ENCODE results near the gene MAGEB2. TPM values are rescaled to one million over a fixed set of nuclear protein-coding genes. Genes with fewer than 3 reads are reported as not detected.

The MAGEB2 gene
- polyA plus RNA-seq, 3 donors, result not detected

- Histone ChIP-seq H3K4me2 (replicated peaks; ENCODE audit: extremely low read depth, low read length, poor library complexity, severe bottlenecking) (no peak overlapping the region), H3K27me3 (ENCODE audit: control insufficient read depth in 2 of 2, insufficient read depth in 2 of 2, low read length in 2 of 2) (no peaks in the 10 kb centered on the region), H3K36me3 (replicated peaks in 1 of 2; ENCODE audit: control insufficient read depth in 1 of 2, insufficient read depth in 2 of 2, low read length in 2 of 2) (no peaks in the 10 kb centered on the region), H3K9ac (ENCODE audit: insufficient read depth, low read length, poor library complexity, severe bottlenecking) (no peak overlapping the region), H3K4me3 (replicated peaks in 1 of 3; ENCODE audit: low read depth in 2 of 3, low read length in 3 of 3) (no peak overlapping the region), H4K20me1 (ENCODE audit: insufficient read depth, low read length) (no peaks in the 10 kb centered on the region), H3K4me1 (ENCODE audit: control insufficient read depth in 1 of 2, insufficient read depth in 2 of 2, low read length in 2 of 2) (no peaks in the 10 kb centered on the region), H3K79me2 (ENCODE audit: insufficient read depth, low read length) (no peaks in the 10 kb centered on the region), H3K27ac (ENCODE audit: low read depth in 1 of 2, low read length in 2 of 2) (no peak overlapping the region), H2AFZ (ENCODE audit: insufficient read depth, low read depth, low read length, poor library complexity, severe bottlenecking) (no peak overlapping the region), H3K9me3 (replicated peaks in 1 of 2; ENCODE audit: control insufficient read depth in 1 of 2, insufficient read depth in 1 of 2, low read length in 2 of 2) (peaks cover 0 to 5% of the 10 kb centered on the region in 2 donors)
- Mint-ChIP-seq H3K36me3 (no peaks in the 10 kb centered on the region), H3K9me3 (peaks cover 0 to 23% (median 3%) of the 10 kb centered on the region in 7 donors), H3K4me3 (no peak overlapping the region), H3K27ac (no peak overlapping the region), H3K27me3 (ENCODE audit: low read depth in 3 of 3) (peaks cover 1 to 4% (median 3%) of the 10 kb centered on the region in 3 donors), H3K4me1 (no peaks in the 10 kb centered on the region)
- no peak for DNase-seq
- intact Hi-C loops (cut with micrococcal nuclease), result no loop called here
- no CpG with 5 or more reads among the region's 1 CpG for WGBS (ENCODE audit: insufficient coverage)
- no peak for TF ChIP-seq CTCF (IDR thresholded peaks at IDR 0.05)
Measured at GRCh38 chrX:30217465-30217864, 2.1 kb downstream of the MAGEB2 start.

DNA sequence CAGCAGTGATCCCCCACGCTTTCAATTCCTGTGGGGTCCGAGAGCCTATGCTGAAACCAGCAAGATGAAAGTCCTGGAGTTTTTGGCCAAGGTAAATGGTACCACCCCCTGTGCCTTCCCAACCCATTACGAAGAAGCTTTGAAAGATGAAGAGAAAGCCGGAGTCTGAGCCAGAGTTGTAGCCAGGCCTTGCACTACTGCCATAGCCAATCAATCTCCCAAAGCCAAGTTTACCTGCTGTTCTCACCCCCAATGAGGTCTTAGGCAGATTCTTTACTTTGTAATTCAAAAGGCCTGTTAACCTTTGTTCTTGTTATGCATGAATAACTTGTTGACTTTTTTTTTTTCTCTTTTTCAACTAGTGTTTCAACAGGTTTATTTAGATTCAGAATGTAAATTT is 4.0 kb downstream of the MAGEB2 start:
- Mint-ChIP-seq H3K27me3 (ENCODE audit: low read depth in 3 of 3) (peaks cover 0 to 6% (median 3%) of the 10 kb centered on the region in 3 donors), H3K4me1 (no peaks in the 10 kb centered on the region), H3K27ac (no peak overlapping the region), H3K36me3 (no peaks in the 10 kb centered on the region), H3K4me3 (no peak overlapping the region), H3K9me3 (peaks cover 0 to 21% (median 3%) of the 10 kb centered on the region in 7 donors)
- Histone ChIP-seq H4K20me1 (ENCODE audit: insufficient read depth, low read length) (no peaks in the 10 kb centered on the region), H3K4me2 (replicated peaks; ENCODE audit: extremely low read depth, low read length, poor library complexity, severe bottlenecking) (no peak overlapping the region), H3K4me3 (replicated peaks in 1 of 3; ENCODE audit: low read depth in 2 of 3, low read length in 3 of 3) (no peak overlapping the region), H3K9me3 (replicated peaks in 1 of 2; ENCODE audit: control insufficient read depth in 1 of 2, insufficient read depth in 1 of 2, low read length in 2 of 2) (peaks cover 0 to 5% of the 10 kb centered on the region in 2 donors), H2AFZ (ENCODE audit: insufficient read depth, low read depth, low read length, poor library complexity, severe bottlenecking) (no peak overlapping the region), H3K36me3 (replicated peaks in 1 of 2; ENCODE audit: control insufficient read depth in 1 of 2, insufficient read depth in 2 of 2, low read length in 2 of 2) (no peaks in the 10 kb centered on the region), H3K9ac (ENCODE audit: insufficient read depth, low read length, poor library complexity, severe bottlenecking) (no peak overlapping the region), H3K79me2 (ENCODE audit: insufficient read depth, low read length) (no peaks in the 10 kb centered on the region), H3K4me1 (ENCODE audit: control insufficient read depth in 1 of 2, insufficient read depth in 2 of 2, low read length in 2 of 2) (no peaks in the 10 kb centered on the region), H3K27ac (ENCODE audit: low read depth in 1 of 2, low read length in 2 of 2) (no peak overlapping the region), H3K27me3 (ENCODE audit: control insufficient read depth in 2 of 2, insufficient read depth in 2 of 2, low read length in 2 of 2) (no peaks in the 10 kb centered on the region)
- DNase-seq, result no peak
- TF ChIP-seq CTCF (IDR thresholded peaks at IDR 0.05), result no peak
- intact Hi-C loops (cut with micrococcal nuclease), result no loop called here
- WGBS (ENCODE audit: insufficient coverage), result no CpG with 5 or more reads among the region's 4 CpGs

Measured in CD14-positive monocyte (primary cell).